Measurements from ENCODE around the gene ARHGEF16.

ARHGEF16 gene

DNA sequence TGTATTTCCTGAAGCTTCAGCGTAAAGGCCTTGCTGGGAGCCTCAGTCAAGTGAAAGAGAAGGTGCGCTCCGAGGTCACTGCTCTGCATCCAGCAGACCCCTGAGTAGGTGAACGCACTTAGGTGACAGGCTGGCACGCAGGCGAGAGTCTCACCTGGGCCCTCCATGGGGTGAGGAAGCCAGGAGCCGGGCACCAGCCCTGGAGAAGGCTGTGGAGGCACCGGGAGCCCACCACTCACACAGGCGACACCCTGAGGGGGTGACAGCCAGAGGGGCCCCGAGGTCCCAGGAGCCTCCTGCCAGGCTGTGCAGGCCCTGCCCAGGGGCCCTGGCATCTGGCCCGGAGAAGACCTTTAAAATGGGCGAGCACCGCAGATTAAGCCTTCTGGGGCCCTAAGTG is 67.6 kb downstream of the ARHGEF16 start:
- DNase-seq, result no peak

DNA sequence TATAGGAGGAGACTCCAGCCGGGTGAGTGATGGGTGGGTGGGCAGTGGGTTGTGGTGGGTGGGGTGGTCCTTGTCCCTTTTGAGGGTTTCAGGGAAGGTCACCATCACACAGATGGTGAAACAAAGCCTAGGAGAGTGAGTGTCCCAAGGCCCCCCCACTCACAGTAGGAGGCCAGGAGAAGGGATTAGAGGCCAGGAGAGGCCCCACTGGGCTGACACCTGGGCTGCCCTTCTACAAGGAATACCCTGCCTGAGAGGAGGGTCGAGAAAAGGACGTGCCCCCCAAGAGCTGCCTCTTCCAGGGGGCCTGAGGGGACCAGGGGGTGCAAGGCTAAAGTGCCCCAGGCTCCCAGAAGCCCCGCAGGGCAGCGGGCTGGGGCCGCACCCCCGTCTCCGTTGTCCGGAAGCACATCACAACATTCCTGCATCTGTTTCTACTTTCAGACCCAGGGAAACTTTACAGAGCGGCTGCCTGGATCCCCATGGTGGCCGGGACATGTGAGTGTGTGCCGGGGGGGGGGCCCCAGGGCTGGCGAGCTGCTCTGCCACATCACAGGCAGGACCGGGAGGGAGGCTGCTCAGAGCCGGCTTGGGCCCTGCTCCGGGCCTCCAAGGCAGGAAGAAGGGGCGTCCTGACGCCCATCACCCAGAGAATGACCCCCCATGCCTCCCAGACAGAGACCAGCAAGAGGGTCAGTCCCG is 68.2 kb downstream of the ARHGEF16 start:
- no peak for DNase-seq

DNA sequence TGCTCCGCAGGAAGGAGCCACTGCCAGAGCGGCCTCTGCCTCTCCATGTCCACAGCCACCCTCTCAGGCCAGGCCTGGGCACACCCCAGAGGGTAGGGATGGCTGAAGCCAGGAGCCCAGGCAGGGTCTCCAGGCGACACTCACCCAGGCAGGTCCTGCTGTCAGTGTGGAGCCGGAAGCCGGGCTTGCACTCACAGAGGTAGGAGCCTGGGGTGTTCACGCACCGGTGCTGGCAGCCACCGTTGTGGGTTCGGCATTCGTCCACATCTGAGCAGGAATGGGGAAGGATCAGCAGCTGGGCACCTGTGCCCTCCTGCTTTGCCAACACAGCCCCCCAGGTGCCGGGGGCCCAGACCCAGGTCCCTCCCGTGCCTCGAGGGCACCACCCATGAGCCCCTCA is 69.5 kb downstream of the ARHGEF16 start:
- no peak for DNase-seq

DNA sequence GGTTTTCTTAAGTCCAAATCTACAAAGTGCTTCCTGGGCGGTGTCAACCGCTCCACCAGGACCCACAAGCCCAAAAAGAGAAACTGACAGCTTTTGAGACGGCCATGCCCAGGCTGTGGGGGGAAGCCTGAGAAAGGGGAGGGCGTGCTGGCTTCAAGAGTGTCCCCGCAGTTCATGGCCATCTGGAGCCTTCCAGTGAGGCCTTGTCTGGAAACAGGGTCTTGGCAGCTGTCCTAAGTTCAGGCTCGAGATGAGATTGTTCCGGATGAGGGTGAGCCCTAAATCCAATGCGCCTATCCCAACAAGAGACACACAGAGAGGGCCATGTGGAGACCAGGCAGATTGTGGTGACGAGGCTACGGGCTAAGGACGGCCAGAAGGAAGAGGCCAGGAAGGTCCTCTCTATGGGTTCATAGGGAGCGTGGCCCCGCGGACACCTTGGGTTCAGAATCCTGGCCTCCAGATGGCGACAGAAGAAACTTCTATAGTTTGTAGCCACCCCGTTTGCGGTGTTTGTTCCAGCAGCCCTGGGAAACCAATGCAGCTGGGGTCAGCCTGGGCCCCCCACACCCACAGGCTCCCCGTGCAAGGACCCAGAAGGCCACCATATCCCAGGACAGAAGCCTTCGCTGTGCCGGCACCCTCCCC is 70.2 kb downstream of the ARHGEF16 start:
- no peak for DNase-seq

DNA sequence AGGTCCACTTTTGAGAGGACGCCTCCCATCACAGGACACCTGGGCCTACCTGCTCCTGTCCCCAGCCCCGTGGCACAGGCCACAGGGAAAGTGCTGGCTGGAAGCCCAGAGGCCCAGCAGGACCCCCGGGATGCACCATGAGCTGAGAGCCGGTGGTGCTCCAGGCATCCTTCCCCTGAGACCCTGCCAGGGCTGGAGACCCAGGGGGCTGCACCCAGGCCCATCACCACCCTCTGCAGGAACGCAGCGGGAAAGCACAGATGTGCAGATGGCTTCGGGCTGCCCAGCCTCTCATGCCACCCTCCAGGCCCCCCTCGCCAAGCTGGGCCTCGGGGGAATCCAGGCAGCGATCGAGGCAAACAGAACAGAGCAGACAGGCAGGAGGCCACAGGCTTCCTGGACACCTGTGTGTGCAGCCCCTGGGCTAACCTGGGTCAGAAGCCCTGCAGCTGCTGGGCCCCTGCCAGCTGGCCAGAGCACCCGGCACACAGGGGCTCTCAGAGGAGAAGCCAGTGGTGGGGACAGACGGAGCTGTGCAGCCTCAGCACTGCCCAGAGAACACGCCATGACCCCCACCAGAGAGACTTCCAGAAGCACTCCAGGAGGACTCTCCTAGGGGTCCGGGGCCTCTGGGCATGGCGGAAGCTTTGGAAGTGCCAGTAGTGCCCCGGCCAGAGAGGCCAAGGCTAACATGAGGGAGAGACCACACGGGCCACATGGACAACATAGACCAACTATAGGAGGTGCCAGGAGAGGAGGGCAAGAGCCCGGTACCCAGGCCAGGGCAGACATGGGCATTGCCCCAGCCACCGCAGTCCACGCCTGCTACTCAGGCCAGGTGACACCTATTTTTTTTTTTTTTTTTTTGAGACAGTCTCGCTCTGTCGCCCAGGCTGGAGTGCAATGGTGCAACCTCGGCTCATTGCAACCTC is 71.4 kb downstream of the ARHGEF16 start:
- no peak for DNase-seq

DNA sequence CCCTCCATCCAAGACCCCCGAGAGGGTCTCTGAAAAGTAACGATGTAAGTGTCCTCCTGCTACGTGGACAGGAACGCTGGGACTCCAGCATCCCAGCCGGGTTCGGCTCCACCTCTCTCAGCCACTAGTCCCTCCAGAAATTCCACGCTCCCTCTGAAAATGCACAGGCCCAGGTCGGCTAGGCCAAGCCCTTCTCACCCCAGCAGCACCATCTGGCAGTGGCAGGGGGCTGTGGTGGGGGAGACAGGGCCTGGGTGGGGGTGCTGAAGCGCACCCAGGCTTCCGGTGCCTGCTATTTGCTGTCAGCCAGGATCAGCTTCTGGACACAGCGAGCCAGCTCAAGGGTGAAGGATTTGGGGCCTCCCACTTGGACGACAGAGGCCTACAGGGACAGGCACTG is 73.3 kb downstream of the ARHGEF16 start:
- no peak for DNase-seq

DNA sequence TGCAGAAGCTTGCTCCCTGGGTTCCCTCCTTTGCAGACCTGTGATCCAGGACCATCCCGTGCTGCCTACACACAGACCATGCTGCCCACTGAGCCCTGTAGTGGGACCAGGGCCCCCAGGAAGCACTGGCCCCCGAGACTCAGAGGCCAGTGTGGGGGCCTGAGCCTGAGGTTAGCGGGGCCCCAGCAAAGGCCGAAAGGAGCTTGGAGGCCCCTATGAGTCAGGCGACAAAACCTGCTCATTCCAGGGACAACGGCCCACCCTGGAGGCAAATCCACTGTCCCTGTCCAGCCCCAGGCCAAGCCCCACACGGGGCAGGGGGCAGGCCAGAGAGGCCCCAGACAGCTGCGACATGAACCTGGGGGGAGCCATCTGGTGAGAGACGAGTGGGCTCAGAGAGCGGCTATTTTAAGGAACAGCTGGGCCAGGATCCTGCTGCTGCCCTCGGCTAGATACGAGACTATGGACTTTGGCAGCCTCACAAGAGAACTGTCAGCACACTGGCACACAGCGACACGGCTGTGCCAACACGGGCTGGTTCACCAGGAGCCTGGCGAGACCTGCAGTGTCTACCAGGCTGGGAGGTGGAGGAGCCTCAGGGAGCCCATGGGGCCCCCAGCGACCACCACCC is 74.7 kb downstream of the ARHGEF16 start:
- peak; percentile 18 for DNase-seq

DNA sequence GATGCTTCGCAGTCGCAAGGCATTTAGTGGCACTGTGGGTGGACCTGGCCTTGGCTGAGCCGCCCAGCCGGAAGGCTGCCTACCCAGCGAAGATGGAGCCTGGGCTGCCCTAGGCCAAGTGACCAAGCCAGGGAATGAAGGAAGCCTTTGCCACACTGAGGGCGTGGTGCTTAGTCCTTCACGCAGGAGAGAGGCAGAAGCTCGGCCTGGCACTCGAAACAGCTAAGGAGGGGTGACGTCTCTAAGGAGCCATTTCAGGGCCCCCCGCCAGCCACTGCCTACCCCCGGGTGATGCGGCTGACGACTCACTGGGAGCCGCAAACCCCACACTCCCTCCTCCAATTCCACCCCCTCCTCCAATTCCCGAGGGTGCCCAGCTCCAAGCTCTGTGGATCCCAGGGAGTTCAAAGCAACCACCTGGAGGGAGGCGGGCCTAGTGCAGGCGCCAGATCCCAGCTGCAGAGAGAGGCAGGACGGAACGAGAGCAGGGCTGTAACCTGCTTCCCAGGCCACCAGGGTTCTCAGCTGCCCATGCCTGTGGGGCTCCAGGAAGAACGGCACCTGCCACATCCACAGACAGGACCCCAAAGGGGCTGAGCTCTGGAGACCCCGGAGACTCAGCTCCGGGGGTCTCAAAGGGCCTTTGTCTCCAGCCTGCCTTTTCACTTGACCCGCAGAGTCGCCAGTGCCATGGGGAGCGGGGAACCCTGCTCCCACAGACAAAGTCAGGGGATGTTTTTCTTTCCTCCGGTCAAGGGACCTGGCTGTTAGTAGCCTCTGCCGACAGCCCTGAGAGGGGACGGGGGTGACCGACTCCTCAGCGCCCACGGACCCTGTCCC is 75.8 kb downstream of the ARHGEF16 start:
- DNase-seq, result no peak

Data from NCI-H446 treated with DMSO at 0.1 percent for 48 hours (cell line).